Measurements from ENCODE around the gene ABCC2. TPM values are rescaled to one million over a fixed set of nuclear protein-coding genes. Genes with fewer than 3 reads are reported as not detected.

ABCC2 gene
- total and polyA plus RNA-seq, 9 of the 15 experiments (the other 6 are each of a cell fraction or from before 2014, with no cell fraction given), result 0.03 to 0.18 (median 0.10) TPM; not detected in 1

GRCh38 chr10:99844433-99844955 lies 62.1 kb downstream of the ABCC2 start:
- intact Hi-C loops (cut with micrococcal nuclease), result loop anchor here (10.0 kb wide), 1 partner anchor 590 kb away; no protein-coding TSS in a partner anchor

More at GRCh38 chr10:99844433-99844955, 62.1 kb downstream of the ABCC2 start:
- Histone ChIP-seq H3K4me1 (replicated peaks in 1 of 2; ENCODE audit: control insufficient read depth in 2 of 2, insufficient read depth in 2 of 2, low read length in 2 of 2) (no peaks in the 10 kb centered on the region), H3K9me3 (replicated peaks; ENCODE audit: control insufficient read depth, insufficient read depth, low read depth, low read length) (no peaks in the 10 kb centered on the region), H3K79me2 (ENCODE audit: control insufficient read depth, insufficient read depth, low read length) (no peaks in the 10 kb centered on the region), H3K36me3 (ENCODE audit: control insufficient read depth, insufficient read depth, low read length) (no peaks in the 10 kb centered on the region), H4K20me1 (replicated peaks; ENCODE audit: control insufficient read depth, insufficient read depth, low read length) (no peaks in the 10 kb centered on the region), H3K9me1 (ENCODE audit: control insufficient read depth, insufficient read depth, low read length) (no peaks in the 10 kb centered on the region), H3K27me3 (ENCODE audit: control insufficient read depth in 2 of 2, insufficient read depth in 2 of 2, low read length in 2 of 2) (peaks cover 7 to 34% of the 10 kb centered on the region in 2 experiments; a peak in 4 of 5 replicates), H3K4me2 (ENCODE audit: insufficient read depth, low read length) (no peak overlapping the region), H2AFZ (ENCODE audit: low read depth, low read length) (no peak overlapping the region), H3K4me3 (no peak overlapping the region), H3K9ac (ENCODE audit: insufficient read depth in 1 of 2, low read depth in 2 of 2, low read length in 2 of 2) (no peak overlapping the region), H3K27ac (ENCODE audit: extremely low read depth, low read depth, low read length) (no peak overlapping the region)
- DNase-seq (ENCODE audit: extremely low read depth in 1 of 4, low spot score in 3 of 4) (no peak), FAIRE-seq (no peak), ATAC-seq (no peak)
- in situ Hi-C loops (cut with MboI), result loop anchor here (10.0 kb wide), 1 partner anchor 660 kb away; no protein-coding TSS in a partner anchor
- no TSS peak for BruUV-seq (replicated peaks)
- ChIA-PET POLR2A (interaction anchor here (0.6 to 1.2 kb wide), 2 partner anchors 16 to 31 kb away, joined by 3 read pairs; no protein-coding TSS in a partner anchor), CTCF (ENCODE audit: low intra/inter-chr PET ratio) (interaction anchor here (2.3 kb wide), 1 partner anchor 201 kb away, joined by 23 read pairs; no protein-coding TSS in a partner anchor)
- TF ChIP-seq RBM22 (IDR thresholded peaks at IDR 0.05; ENCODE audit: low read depth, low read length, poor library complexity, severe bottlenecking) (no peak), STAT5B (CRISPR knock-in tag; IDR thresholded peaks at IDR 0.05) (no peak), ATF7 (IDR thresholded peaks at IDR 0.05) (no peak), L3MBTL2 (IDR thresholded peaks at IDR 0.05) (no peak), HNRNPK (IDR thresholded peaks at IDR 0.05; ENCODE audit: low read depth, low read length, poor library complexity, severe bottlenecking) (no peak), DNMT1 (IDR thresholded peaks at IDR 0.05) (no peak), EZH2 (IDR thresholded peaks at IDR 0.05; ENCODE audit: borderline replicate concordance, low read depth, low read length) (no peak), CTCF (IDR thresholded peaks at IDR 0.05 in 2 of 3, conservative IDR thresholded peaks at IDR 0.05 in 1 of 3; ENCODE audit: insufficient read depth in 2 of 3, low read depth in 1 of 3, low read length in 3 of 3) (no peak)
- 4% methylated on average over 6 of the region's 6 CpGs for WGBS (ENCODE audit: insufficient coverage, low coverage, missing lambda C conversion rate)
